Endothelial cell of umbilical vein (primary cell): Measurements from ENCODE around the gene BTLA.

Source experiments
- EZH2 ChIP-seq: IDR thresholded peaks from 2 replicates; pipeline ENCODE4 v1.6.1; 2012; ENCODE audit warnings: borderline replicate concordance, low read depth, mild to moderate bottlenecking, moderate library complexity, low read length, inconsistent platforms; ENCODE audit not compliant: severe bottlenecking
- FOS ChIP-seq: IDR thresholded peaks from 2 replicates; pipeline ENCODE4 v1.6.1; 2011; ENCODE audit warnings: mild to moderate bottlenecking, low read length, moderate library complexity, borderline replicate concordance; ENCODE audit not compliant: insufficient read depth
- JUN ChIP-seq: IDR thresholded peaks from 2 replicates; pipeline ENCODE4 v1.6.1; 2011; ENCODE audit warnings: borderline replicate concordance, low read depth; ENCODE audit not compliant: insufficient read length, insufficient read depth
- POLR2A ChIP-seq: IDR thresholded peaks from 2 replicates; pipeline ENCODE4 v1.6.1; 2012; ENCODE audit warnings: low read depth, mild to moderate bottlenecking, control low read depth, low read length
- POLR2AphosphoS5 ChIP-seq: IDR thresholded peaks from 2 replicates; pipeline ENCODE4 v1.6.1; 2012; ENCODE audit warnings: low read depth, mild to moderate bottlenecking, control low read depth, low read length, moderate library complexity; ENCODE audit not compliant: insufficient read depth
- TF ChIP-seq, protein P1 (sequence below), 2 donors: IDR thresholded peaks; 1 replicate in 1 of 2; 2 replicates in 1 of 2; pipeline ENCODE4 v1.5.1; 2011; ENCODE audit warnings: low read length in 2 of 2, mild to moderate bottlenecking in 2 of 2, moderate library complexity in 2 of 2, control low read depth in 1 of 2, inconsistent platforms in 1 of 2, low read depth in 1 of 2; ENCODE audit not compliant: insufficient read depth in 1 of 2; ENCODE audit errors: extremely low read depth in 1 of 2
- TF ChIP-seq, protein P2 (sequence below): IDR thresholded peaks from 2 replicates; pipeline ENCODE4 v1.6.1; 2011; ENCODE audit not compliant: insufficient read depth, insufficient read length

DNA sequence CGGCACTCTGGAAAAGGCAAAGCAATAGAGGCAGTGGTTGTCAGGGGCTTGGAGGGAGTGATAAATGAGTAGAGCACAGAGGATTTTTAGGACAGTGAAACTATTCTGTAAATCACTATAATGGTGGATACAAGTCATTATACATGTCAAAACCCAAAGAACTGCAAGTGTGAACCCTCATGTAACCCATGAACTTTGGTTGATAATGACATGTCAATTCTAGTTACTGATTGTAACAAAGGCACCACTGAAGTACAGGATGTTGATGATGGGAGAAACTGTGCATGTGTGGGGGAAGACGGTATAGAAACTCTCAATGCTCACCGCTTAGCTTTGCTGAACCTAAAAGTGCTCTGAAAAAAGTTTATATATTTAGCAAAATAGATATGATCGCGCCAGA, 36.0 kb downstream of the BTLA start:
- TF ChIP-seq, protein P1, sequence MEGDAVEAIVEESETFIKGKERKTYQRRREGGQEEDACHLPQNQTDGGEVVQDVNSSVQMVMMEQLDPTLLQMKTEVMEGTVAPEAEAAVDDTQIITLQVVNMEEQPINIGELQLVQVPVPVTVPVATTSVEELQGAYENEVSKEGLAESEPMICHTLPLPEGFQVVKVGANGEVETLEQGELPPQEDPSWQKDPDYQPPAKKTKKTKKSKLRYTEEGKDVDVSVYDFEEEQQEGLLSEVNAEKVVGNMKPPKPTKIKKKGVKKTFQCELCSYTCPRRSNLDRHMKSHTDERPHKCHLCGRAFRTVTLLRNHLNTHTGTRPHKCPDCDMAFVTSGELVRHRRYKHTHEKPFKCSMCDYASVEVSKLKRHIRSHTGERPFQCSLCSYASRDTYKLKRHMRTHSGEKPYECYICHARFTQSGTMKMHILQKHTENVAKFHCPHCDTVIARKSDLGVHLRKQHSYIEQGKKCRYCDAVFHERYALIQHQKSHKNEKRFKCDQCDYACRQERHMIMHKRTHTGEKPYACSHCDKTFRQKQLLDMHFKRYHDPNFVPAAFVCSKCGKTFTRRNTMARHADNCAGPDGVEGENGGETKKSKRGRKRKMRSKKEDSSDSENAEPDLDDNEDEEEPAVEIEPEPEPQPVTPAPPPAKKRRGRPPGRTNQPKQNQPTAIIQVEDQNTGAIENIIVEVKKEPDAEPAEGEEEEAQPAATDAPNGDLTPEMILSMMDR (IDR thresholded peaks at IDR 0.05; ENCODE audit: extremely low read depth in 1 of 2, insufficient read depth in 1 of 2, low read depth in 1 of 2, low read length in 2 of 2), result no peak
- no peak for TF ChIP-seq JUN
- TF ChIP-seq POLR2A, result no peak
- TF ChIP-seq, protein P2, sequence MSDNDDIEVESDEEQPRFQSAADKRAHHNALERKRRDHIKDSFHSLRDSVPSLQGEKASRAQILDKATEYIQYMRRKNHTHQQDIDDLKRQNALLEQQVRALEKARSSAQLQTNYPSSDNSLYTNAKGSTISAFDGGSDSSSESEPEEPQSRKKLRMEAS, result no peak
- TF ChIP-seq FOS, result no peak
- TF ChIP-seq EZH2, result no peak
- no peak for TF ChIP-seq POLR2AphosphoS5
